H1 (cell line): ENCODE measurements around the gene RUNX1. TPM values are rescaled to one million over a fixed set of nuclear protein-coding genes. Genes with fewer than 3 reads are reported as not detected.

Source experiments
- ASH2L ChIP-seq: fragments of 200-600, 300-600 bp; sonication (generic); IDR thresholded peaks from one replicate; pipeline ENCODE4 v1.7.1; 2017; ENCODE audit warnings: low read length
- BRCA1 ChIP-seq: IDR thresholded peaks from 2 replicates; pipeline ENCODE4 v1.6.1; 2012; ENCODE audit warnings: low read depth, low read length, improper control_type of control experiment
- RFX5 ChIP-seq: IDR thresholded peaks from 2 replicates; pipeline ENCODE4 v1.6.1; 2011; ENCODE audit warnings: low read depth, low read length, improper control_type of control experiment, borderline replicate concordance
- polyA plus RNA-seq, 7 experiments: library from polyadenylated mRNA; depleted of rRNA in 3 of 7; stranded (reverse) in 5 of 7; unstranded in 2 of 7; fragments of >200 nt in 5 of 7; fragments of 200-250 nt in 2 of 7; gene quantifications; 1 replicate in 5 of 7; 2 replicates in 1 of 7; 4 replicates in 1 of 7; pipeline versions ENCODE4 v1.2.1 to v1.2.3, GENCODE V29; 2011 to 2013; ENCODE audit warnings: missing spikeins in 2 of 7, mixed read lengths in 2 of 7
- total RNA-seq: library from RNA; stranded (reverse); fragmentation: NEBNext Ultra II Directional; extraction: Animal tissue kit (Norgen Biotek cat#: 25700); gene quantifications from 2 replicates; pipeline ENCODE4 v1.2.1, GENCODE V29; 2021

The RUNX1 gene
- total and polyA plus RNA-seq, 2 of the 8 experiments (the other 6 are each of a cell fraction or from before 2014, with no cell fraction given), result 0.20 to 0.60 TPM

DNA sequence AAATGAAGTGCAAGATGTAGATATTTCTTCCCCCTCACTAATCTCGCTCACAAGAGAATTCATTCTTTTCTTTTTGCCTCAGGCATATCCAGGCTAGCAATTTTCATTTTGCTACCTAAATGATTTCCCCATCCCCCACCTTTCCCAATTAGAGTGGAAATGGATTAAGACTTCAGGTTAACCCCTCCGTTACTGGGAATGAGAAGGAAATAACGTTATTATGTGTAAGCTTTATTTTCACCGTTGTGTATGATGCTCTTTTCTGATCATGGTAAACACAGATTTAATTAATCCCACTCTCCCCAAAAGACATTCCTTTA, 143.9 kb downstream of the RUNX1 start (continued):
- TF ChIP-seq RFX5 (no peak), BRCA1 (no peak), ASH2L (no peak)
